IMR-90 (cell line): ENCODE measurements around the gene GALNT17. TPM values are rescaled to one million over a fixed set of nuclear protein-coding genes. Genes with fewer than 3 reads are reported as not detected.

Source experiments
- ATAC-seq: fragments of 200-7000 bp; cut with Tn5 transposase; 2 replicates; pipeline ENCODE4 v1.9.1; 2020; ENCODE audit warnings: low read depth, mild to moderate bottlenecking, moderate library complexity
- BruUV-seq: library from RNA; stranded (reverse); fragments of 400-500 nt; replicated peaks from 2 replicates; lab custom pipeline; 2021; lab: Mats Ljungman, UMichigan
- CTCF ChIA-PET: fragments of 300-600 bp; formaldehyde crosslinking; extraction: SDS; loops from one replicate; lab custom pipeline; 2021; ENCODE audit warnings: antibody characterized with exemption; lab: Yijun Ruan, JAX
- POLR2A ChIA-PET: fragments of 300-600 bp; sonication (Branson Sonifier 250); formaldehyde crosslinking; loops from one replicate; lab custom pipeline; 2022; ENCODE audit warnings: antibody characterized with exemption; ENCODE audit not compliant: unreplicated experiment; lab: Charles Lee
- DNase-seq: peaks from one replicate; pipeline ENCODE4 v3.0.0; 2013
- H2AFZ ChIP-seq: replicated peaks from 2 replicates; pipeline ENCODE3; 2013; ENCODE audit warnings: low read length, mild to moderate bottlenecking; ENCODE audit not compliant: poor library complexity
- H2AK5ac ChIP-seq: 2 replicates; pipeline ENCODE4 v1.6.1; 2013; ENCODE audit warnings: low read depth, low read length, inconsistent platforms
- H2AK9ac ChIP-seq: replicated peaks from 2 replicates; pipeline ENCODE3; 2013; ENCODE audit warnings: mild to moderate bottlenecking, low read depth, low read length, moderate library complexity; ENCODE audit not compliant: poor library complexity
- H2BK120ac ChIP-seq: 2 replicates; pipeline ENCODE4 v1.6.1; 2013; ENCODE audit warnings: low read depth, low read length, inconsistent platforms
- H2BK15ac ChIP-seq: 3 replicates; pipeline ENCODE4 v1.6.1; 2013; ENCODE audit warnings: low read depth, low read length, inconsistent platforms
- H2BK20ac ChIP-seq: 2 replicates; pipeline ENCODE4 v1.6.1; 2013; ENCODE audit warnings: low read depth, mild to moderate bottlenecking, inconsistent platforms, low read length, moderate library complexity
- H2BK5ac ChIP-seq: 2 replicates; pipeline ENCODE4 v1.6.1; 2013; ENCODE audit warnings: mild to moderate bottlenecking, low read depth, low read length, inconsistent platforms; ENCODE audit not compliant: poor library complexity, severe bottlenecking
- H3K14ac ChIP-seq: replicated peaks from 2 replicates; pipeline ENCODE4 v1.6.1; 2013; ENCODE audit warnings: low read depth, low read length, inconsistent platforms
- H3K18ac ChIP-seq: 2 replicates; pipeline ENCODE4 v1.6.1; 2013; ENCODE audit warnings: low read depth, low read length, control low read depth
- H3K23ac ChIP-seq: 2 replicates; pipeline ENCODE4 v1.6.1; 2013; ENCODE audit warnings: low read depth, low read length, inconsistent platforms
- H3K27ac ChIP-seq: 2 replicates; pipeline ENCODE4 v1.5.1; 2013; ENCODE audit warnings: mild to moderate bottlenecking, control low read depth, low read length; ENCODE audit not compliant: insufficient read depth
- H3K27me3 ChIP-seq: 2 replicates; pipeline ENCODE4 v1.6.1; 2013; ENCODE audit warnings: low read length; ENCODE audit not compliant: control insufficient read depth, insufficient read depth
- H3K36me3 ChIP-seq: 2 replicates; pipeline ENCODE4 v1.6.1; 2013; ENCODE audit warnings: low read length, mixed read lengths; ENCODE audit not compliant: control insufficient read depth, insufficient read depth
- H3K4ac ChIP-seq: 2 replicates; pipeline ENCODE4 v1.6.1; 2013; ENCODE audit warnings: low read depth, low read length, inconsistent platforms
- H3K4me1 ChIP-seq: 2 replicates; pipeline ENCODE4 v1.6.1; 2013; ENCODE audit warnings: low read length, mixed read lengths; ENCODE audit not compliant: control insufficient read depth, insufficient read depth
- H3K4me2 ChIP-seq: 2 replicates; pipeline ENCODE4 v1.6.1; 2013; ENCODE audit warnings: low read depth, mild to moderate bottlenecking, control low read depth, low read length, moderate library complexity
- H3K4me3 ChIP-seq: 2 replicates; pipeline ENCODE4 v1.5.1; 2013; ENCODE audit warnings: low read depth, mild to moderate bottlenecking, control low read depth, low read length, moderate library complexity; ENCODE audit not compliant: insufficient read depth
- H3K56ac ChIP-seq: 2 replicates; pipeline ENCODE4 v1.6.1; 2013; ENCODE audit warnings: low read length, inconsistent platforms; ENCODE audit not compliant: insufficient read depth; ENCODE audit errors: extremely low read depth
- H3K79me1 ChIP-seq, 2 experiments: 2 replicates each; pipeline ENCODE4 v1.6.1; 2013; ENCODE audit warnings: low read length in 2 of 2, inconsistent platforms in 1 of 2, low read depth in 1 of 2
- H3K9ac ChIP-seq: 2 replicates; pipeline ENCODE4 v1.6.1; 2013; ENCODE audit warnings: low read depth, low read length, control low read depth
- H3K9me1 ChIP-seq: 2 replicates; pipeline ENCODE4 v1.6.1; 2013; ENCODE audit warnings: low read length, inconsistent platforms; ENCODE audit not compliant: insufficient read depth
- H3K9me3 ChIP-seq: 2 replicates; pipeline ENCODE4 v1.6.1; 2013; ENCODE audit warnings: low read length; ENCODE audit not compliant: control insufficient read depth, insufficient read depth
- H4K20me1 ChIP-seq: 2 replicates; pipeline ENCODE4 v1.6.1; 2013; ENCODE audit warnings: low read length, inconsistent platforms; ENCODE audit not compliant: insufficient read depth
- H4K5ac ChIP-seq: 2 replicates; pipeline ENCODE4 v1.6.1; 2013; ENCODE audit warnings: mild to moderate bottlenecking, low read depth, low read length, control low read depth
- H4K8ac ChIP-seq, 2 experiments: 2 replicates each; pipeline ENCODE4 v1.6.1; 2013; ENCODE audit warnings: low read depth in 2 of 2, low read length in 2 of 2, control low read depth in 1 of 2, inconsistent platforms in 1 of 2
- H4K91ac ChIP-seq: 2 replicates; pipeline ENCODE4 v1.6.1; 2013; ENCODE audit warnings: low read depth, low read length, inconsistent platforms; ENCODE audit not compliant: insufficient read depth
- BHLHE40 ChIP-seq: fragments of 150-350 bp; IDR thresholded peaks from 2 replicates; pipeline ENCODE4 v1.6.1; 2016; ENCODE audit warnings: mild to moderate bottlenecking, low read depth, low read length
- CEBPB ChIP-seq: IDR thresholded peaks from 2 replicates; pipeline ENCODE4 v1.6.1; 2012; ENCODE audit warnings: low read depth, low read length, improper control_type of control experiment
- ELK1 ChIP-seq: fragments of 150-350 bp; IDR thresholded peaks from 2 replicates; pipeline ENCODE4 v1.6.1; 2016; ENCODE audit warnings: low read depth, mild to moderate bottlenecking, low read length, moderate library complexity, borderline replicate concordance
- MAZ ChIP-seq: IDR thresholded peaks from 2 replicates; pipeline ENCODE4 v1.6.1; 2012; ENCODE audit warnings: low read depth, mild to moderate bottlenecking, low read length, improper control_type of control experiment, moderate library complexity, borderline replicate concordance
- MXI1 ChIP-seq: IDR thresholded peaks from 2 replicates; pipeline ENCODE4 v1.6.1; 2012; ENCODE audit warnings: low read depth, mild to moderate bottlenecking, low read length, moderate library complexity, borderline replicate concordance
- POLR2A ChIP-seq: IDR thresholded peaks from 2 replicates; pipeline ENCODE4 v1.6.1; 2012; ENCODE audit warnings: mild to moderate bottlenecking, low read depth, low read length
- RFX5 ChIP-seq: IDR thresholded peaks from 2 replicates; pipeline ENCODE4 v1.8.0; 2012; ENCODE audit warnings: low read depth, mild to moderate bottlenecking, low read length, moderate library complexity
- SMC3 ChIP-seq: fragments of 150-350 bp; IDR thresholded peaks from 2 replicates; pipeline ENCODE4 v1.6.1; 2016; ENCODE audit warnings: low read depth, mild to moderate bottlenecking, antibody characterized with exemption, low read length, moderate library complexity
- USF2 ChIP-seq: fragments of 150-350 bp; IDR thresholded peaks from 2 replicates; pipeline ENCODE4 v1.6.1; 2017; ENCODE audit warnings: mild to moderate bottlenecking, antibody characterized with exemption, low read length, low read depth
- WGBS, 2 experiments: methylation state at CpG; one replicate each; pipeline versions ENCODE4 v1.1.5 to v1.1.7; 2013; ENCODE audit warnings: missing lambda C conversion rate in 2 of 2; ENCODE audit not compliant: insufficient read length in 1 of 2; ENCODE audit errors: extremely low coverage in 2 of 2; 5-methylcytosine and 5-hydroxymethylcytosine counted together
- dilution Hi-C: fragments of 300-500 bp; cut with HindIII; formaldehyde crosslinking; loops from one replicate; pipeline ENCODE4 v1.14.3; 2018; ENCODE audit warnings: low sequenced_read_pairs; ENCODE audit not compliant: unreplicated experiment
- in situ Hi-C: fragments of 300-500 bp; cut with MboI; formaldehyde crosslinking; loops from 3 replicates; pipeline ENCODE4 v1.14.3; 2019; ENCODE audit warnings: low sequenced_read_pairs, inconsistent platforms, mixed read lengths
- intact Hi-C: fragments of 100-400 bp; cut with micrococcal nuclease; formaldehyde crosslinking; loops from 2 replicates; pipeline ENCODE4 v1.10.0; 2022
- polyA plus RNA-seq, 3 experiments: library from polyadenylated mRNA; depleted of rRNA; stranded (reverse); fragments of >200 nt; gene quantifications; 2 replicates each; pipeline ENCODE4 v1.2.3, GENCODE V29; 2012; ENCODE audit warnings: low replicate concordance in 1 of 3
- total RNA-seq: library from RNA; depleted of rRNA; stranded (reverse); fragments of >200 nt; gene quantifications from 2 replicates; pipeline ENCODE4 v1.2.3, GENCODE V29; 2012

GALNT17 gene
- total and polyA plus RNA-seq, 2 of the 4 experiments (the other 2 are of a cell fraction), result not detected

- CTCF ChIA-PET, result no interaction called here
- intact Hi-C loops, result no loop called here
- no peak overlapping the region for H2AK5ac ChIP-seq
- no peak overlapping the region for H3K4me3 ChIP-seq
- no peak overlapping the region for H4K91ac ChIP-seq
- no peak overlapping the region for H2BK15ac ChIP-seq
- no peak overlapping the region for H3K27ac ChIP-seq
- H3K36me3 ChIP-seq, result no peaks in the 10 kb centered on the region
- H4K8ac ChIP-seq, result no peak overlapping the region
- H3K4ac ChIP-seq, result no peak overlapping the region
- H3K9me1 ChIP-seq, result no peaks in the 10 kb centered on the region
- H2BK120ac ChIP-seq, result no peak overlapping the region
- no peak overlapping the region for H3K23ac ChIP-seq
- peaks cover 6% of the 10 kb centered on the region for H3K9me3 ChIP-seq
- TF ChIP-seq USF2 (no peak), BHLHE40 (no peak), CEBPB (no peak), MAZ (no peak), POLR2A (no peak), ELK1 (no peak), RFX5 (no peak), SMC3 (no peak), MXI1 (no peak)
- no peaks in the 10 kb centered on the region for H3K27me3 ChIP-seq
- no peak overlapping the region for H3K18ac ChIP-seq
- no peak overlapping the region for H4K5ac ChIP-seq
- no peak overlapping the region for H2AFZ ChIP-seq
- H3K56ac ChIP-seq, result no peak overlapping the region
- no peaks in the 10 kb centered on the region for H4K20me1 ChIP-seq
- POLR2A ChIA-PET, result no interaction called here
- H3K79me1 ChIP-seq, result no peaks in the 10 kb centered on the region
- WGBS, 2 experiments, result no CpG with 5 or more reads among the region's 2 CpGs
- in situ Hi-C loops, result no loop called here
- H2BK5ac ChIP-seq, result no peak overlapping the region
- dilution Hi-C loops, result no loop called here
- H2AK9ac ChIP-seq, result no peak overlapping the region
- no TSS peak for BruUV-seq
- H3K9ac ChIP-seq, result no peak overlapping the region
- H3K4me2 ChIP-seq, result no peak overlapping the region
- no peak overlapping the region for H3K14ac ChIP-seq
- ATAC-seq, result no peak
- H2BK20ac ChIP-seq, result no peak overlapping the region
- no peak for DNase-seq
- H3K4me1 ChIP-seq, result no peaks in the 10 kb centered on the region
Measured at GRCh38 chr7:71338866-71339265, 206.9 kb downstream of the GALNT17 start.
